B cell (primary cell): ENCODE measurements around the gene TNNT1.

ENCODE experiments used
- CTCF ChIP-seq: fragments of 200-600 bp; IDR thresholded peaks from one replicate; pipeline ENCODE4 v1.8.0; 2022; ENCODE audit warnings: antibody characterized with exemption, mild to moderate bottlenecking
- EZH2 ChIP-seq: IDR thresholded peaks from 2 replicates; pipeline ENCODE4 v1.6.1; 2012; ENCODE audit warnings: borderline replicate concordance, low read depth, mild to moderate bottlenecking, moderate library complexity, low read length; ENCODE audit not compliant: insufficient read depth, poor library complexity, severe bottlenecking

DNA sequence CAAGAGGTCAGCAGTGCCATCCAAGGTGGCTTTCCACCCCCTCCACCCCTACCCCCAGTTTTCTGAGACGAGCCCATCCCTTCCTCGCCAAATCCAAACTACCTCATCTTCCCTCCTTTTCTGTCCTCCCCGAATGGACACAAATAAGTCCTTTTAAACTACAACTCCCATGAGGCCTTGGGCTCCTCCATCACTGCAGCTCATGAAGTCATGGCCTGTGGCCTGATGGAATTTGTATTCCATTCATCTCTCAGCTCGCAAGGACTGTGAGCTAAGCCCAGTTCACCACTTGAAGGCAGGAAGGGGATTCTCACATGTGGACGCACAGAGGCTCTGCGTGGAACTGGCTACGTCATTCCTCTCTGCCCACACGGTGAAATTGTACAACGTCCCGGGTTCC lies 47.8 kb upstream of the TNNT1 start:
- TF ChIP-seq CTCF: no peak
- TF ChIP-seq EZH2: no peak
